SK-N-SH (cell line): Measurements from ENCODE around the gene TRIM65.
A peak's percentile ranks its signal among the peaks of the same experiment; 100 is the strongest.

Experiments
- ELF1 ChIP-seq: IDR thresholded peaks from 2 replicates; pipeline ENCODE4 v1.4.0; 2012
- EP300 ChIP-seq, 2 experiments: IDR thresholded peaks; 2 replicates each; pipeline versions ENCODE4 v1.4.0 to v1.6.1; 2012; ENCODE audit warnings: borderline replicate concordance in 1 of 2, low read depth in 1 of 2, low read length in 1 of 2
- EZH2phosphoT487 ChIP-seq: fragments of 200-600 bp; sonication (generic); IDR thresholded peaks from 2 replicates; pipeline ENCODE4 v1.6.1; 2017; ENCODE audit warnings: low read depth, mixed run types, mild to moderate bottlenecking, antibody characterized with exemption, moderate library complexity, borderline replicate concordance
- FOSL2 ChIP-seq: IDR thresholded peaks from 2 replicates; pipeline ENCODE4 v1.4.0; 2012; ENCODE audit warnings: low read depth, mild to moderate bottlenecking, moderate library complexity, borderline replicate concordance
- NRF1 ChIP-seq: IDR thresholded peaks from 2 replicates; pipeline ENCODE4 v1.6.1; 2012; ENCODE audit warnings: low read depth, mild to moderate bottlenecking, low read length
- POLR2AphosphoS5 ChIP-seq: IDR thresholded peaks from 2 replicates; pipeline ENCODE4 v1.6.1; 2012; ENCODE audit warnings: low read depth, low read length
- RAD21 ChIP-seq: IDR thresholded peaks from 2 replicates; pipeline ENCODE4 v1.6.1; 2012; ENCODE audit warnings: mild to moderate bottlenecking, low read length
- RFX5 ChIP-seq: IDR thresholded peaks from 2 replicates; pipeline ENCODE4 v1.6.1; 2012; ENCODE audit warnings: mild to moderate bottlenecking, improper control_type of control experiment, low read length
- TAF1 ChIP-seq: IDR thresholded peaks from 2 replicates; pipeline ENCODE4 v1.6.1; 2012; ENCODE audit warnings: low read depth, mild to moderate bottlenecking, low read length, moderate library complexity, borderline replicate concordance
- TF ChIP-seq, protein P1 (sequence below): fragments of 200-600 bp; sonication (generic); IDR thresholded peaks from 2 replicates; pipeline ENCODE4 v1.6.1; 2017; ENCODE audit warnings: antibody characterized with exemption, mild to moderate bottlenecking, moderate library complexity
- TF ChIP-seq, protein P2 (sequence below): fragments of 150-350 bp; IDR thresholded peaks from 2 replicates; pipeline ENCODE4 v1.6.1; 2016; ENCODE audit warnings: mild to moderate bottlenecking, low read depth, low read length
- TF ChIP-seq, protein P3 (sequence below): IDR thresholded peaks from 2 replicates; pipeline ENCODE4; 2012
- TF ChIP-seq, protein P4 (sequence below): IDR thresholded peaks from 2 replicates; pipeline ENCODE4 v1.6.1; 2012; ENCODE audit warnings: mild to moderate bottlenecking, low read depth, low read length, moderate library complexity

DNA sequence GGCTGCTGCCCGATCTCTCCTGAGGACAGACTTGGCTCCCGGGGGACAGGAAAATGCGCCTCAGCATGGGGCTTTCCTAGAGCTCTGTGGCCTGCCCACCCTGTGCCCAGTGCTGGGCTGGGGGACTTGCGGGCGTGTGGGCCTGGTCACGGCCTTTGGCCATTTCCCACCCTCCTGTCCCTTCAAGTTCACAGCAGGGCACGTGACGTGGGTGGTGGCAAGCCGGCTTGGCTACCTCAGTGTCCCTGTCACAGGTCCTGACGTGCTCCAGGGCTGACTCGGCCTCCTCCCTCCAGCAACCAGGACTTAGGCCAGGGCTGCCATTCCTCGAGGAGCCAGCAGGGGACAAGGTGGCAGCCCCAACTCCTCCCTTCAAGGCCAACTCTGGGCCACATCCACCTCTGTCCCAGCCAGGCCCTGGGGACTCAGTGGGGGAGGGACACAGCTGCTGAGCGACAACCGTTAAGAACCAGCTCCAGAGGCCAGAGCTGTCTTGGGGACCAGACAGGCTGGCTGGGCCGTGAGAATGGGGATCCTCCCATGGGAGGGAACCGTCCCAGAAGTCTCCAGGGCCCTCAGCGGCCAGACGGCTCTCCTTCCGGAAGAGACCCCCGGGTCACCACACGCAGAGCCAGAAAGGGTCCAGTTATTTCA is 51.6 kb downstream of the TRIM65 start:
- peak; percentile 35; the same call in 1 of the 2 replicates for TF ChIP-seq POLR2AphosphoS5
- TF ChIP-seq, protein P1, sequence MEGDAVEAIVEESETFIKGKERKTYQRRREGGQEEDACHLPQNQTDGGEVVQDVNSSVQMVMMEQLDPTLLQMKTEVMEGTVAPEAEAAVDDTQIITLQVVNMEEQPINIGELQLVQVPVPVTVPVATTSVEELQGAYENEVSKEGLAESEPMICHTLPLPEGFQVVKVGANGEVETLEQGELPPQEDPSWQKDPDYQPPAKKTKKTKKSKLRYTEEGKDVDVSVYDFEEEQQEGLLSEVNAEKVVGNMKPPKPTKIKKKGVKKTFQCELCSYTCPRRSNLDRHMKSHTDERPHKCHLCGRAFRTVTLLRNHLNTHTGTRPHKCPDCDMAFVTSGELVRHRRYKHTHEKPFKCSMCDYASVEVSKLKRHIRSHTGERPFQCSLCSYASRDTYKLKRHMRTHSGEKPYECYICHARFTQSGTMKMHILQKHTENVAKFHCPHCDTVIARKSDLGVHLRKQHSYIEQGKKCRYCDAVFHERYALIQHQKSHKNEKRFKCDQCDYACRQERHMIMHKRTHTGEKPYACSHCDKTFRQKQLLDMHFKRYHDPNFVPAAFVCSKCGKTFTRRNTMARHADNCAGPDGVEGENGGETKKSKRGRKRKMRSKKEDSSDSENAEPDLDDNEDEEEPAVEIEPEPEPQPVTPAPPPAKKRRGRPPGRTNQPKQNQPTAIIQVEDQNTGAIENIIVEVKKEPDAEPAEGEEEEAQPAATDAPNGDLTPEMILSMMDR = peak; percentile 70
- no peak for TF ChIP-seq FOSL2
- TF ChIP-seq RFX5 = no peak
- TF ChIP-seq, protein P2, sequence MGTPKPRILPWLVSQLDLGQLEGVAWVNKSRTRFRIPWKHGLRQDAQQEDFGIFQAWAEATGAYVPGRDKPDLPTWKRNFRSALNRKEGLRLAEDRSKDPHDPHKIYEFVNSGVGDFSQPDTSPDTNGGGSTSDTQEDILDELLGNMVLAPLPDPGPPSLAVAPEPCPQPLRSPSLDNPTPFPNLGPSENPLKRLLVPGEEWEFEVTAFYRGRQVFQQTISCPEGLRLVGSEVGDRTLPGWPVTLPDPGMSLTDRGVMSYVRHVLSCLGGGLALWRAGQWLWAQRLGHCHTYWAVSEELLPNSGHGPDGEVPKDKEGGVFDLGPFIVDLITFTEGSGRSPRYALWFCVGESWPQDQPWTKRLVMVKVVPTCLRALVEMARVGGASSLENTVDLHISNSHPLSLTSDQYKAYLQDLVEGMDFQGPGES = no peak
- TF ChIP-seq, protein P3, sequence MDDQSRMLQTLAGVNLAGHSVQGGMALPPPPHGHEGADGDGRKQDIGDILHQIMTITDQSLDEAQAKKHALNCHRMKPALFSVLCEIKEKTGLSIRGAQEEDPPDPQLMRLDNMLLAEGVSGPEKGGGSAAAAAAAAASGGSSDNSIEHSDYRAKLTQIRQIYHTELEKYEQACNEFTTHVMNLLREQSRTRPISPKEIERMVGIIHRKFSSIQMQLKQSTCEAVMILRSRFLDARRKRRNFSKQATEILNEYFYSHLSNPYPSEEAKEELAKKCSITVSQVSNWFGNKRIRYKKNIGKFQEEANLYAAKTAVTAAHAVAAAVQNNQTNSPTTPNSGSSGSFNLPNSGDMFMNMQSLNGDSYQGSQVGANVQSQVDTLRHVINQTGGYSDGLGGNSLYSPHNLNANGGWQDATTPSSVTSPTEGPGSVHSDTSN = no peak
- no peak for TF ChIP-seq TAF1
- TF ChIP-seq NRF1 = no peak
- peak; percentile 44 for TF ChIP-seq RAD21
- no peak for TF ChIP-seq EZH2phosphoT487
- no peak for TF ChIP-seq ELF1
- peak in 1 of 2 experiments; percentile 55; a peak in 1 of 4 replicates for TF ChIP-seq EP300 (IDR thresholded peaks at IDR 0.05; ENCODE audit: borderline replicate concordance in 1 of 2, low read depth in 1 of 2, low read length in 1 of 2)
- TF ChIP-seq, protein P4, sequence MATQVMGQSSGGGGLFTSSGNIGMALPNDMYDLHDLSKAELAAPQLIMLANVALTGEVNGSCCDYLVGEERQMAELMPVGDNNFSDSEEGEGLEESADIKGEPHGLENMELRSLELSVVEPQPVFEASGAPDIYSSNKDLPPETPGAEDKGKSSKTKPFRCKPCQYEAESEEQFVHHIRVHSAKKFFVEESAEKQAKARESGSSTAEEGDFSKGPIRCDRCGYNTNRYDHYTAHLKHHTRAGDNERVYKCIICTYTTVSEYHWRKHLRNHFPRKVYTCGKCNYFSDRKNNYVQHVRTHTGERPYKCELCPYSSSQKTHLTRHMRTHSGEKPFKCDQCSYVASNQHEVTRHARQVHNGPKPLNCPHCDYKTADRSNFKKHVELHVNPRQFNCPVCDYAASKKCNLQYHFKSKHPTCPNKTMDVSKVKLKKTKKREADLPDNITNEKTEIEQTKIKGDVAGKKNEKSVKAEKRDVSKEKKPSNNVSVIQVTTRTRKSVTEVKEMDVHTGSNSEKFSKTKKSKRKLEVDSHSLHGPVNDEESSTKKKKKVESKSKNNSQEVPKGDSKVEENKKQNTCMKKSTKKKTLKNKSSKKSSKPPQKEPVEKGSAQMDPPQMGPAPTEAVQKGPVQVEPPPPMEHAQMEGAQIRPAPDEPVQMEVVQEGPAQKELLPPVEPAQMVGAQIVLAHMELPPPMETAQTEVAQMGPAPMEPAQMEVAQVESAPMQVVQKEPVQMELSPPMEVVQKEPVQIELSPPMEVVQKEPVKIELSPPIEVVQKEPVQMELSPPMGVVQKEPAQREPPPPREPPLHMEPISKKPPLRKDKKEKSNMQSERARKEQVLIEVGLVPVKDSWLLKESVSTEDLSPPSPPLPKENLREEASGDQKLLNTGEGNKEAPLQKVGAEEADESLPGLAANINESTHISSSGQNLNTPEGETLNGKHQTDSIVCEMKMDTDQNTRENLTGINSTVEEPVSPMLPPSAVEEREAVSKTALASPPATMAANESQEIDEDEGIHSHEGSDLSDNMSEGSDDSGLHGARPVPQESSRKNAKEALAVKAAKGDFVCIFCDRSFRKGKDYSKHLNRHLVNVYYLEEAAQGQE = no peak
